HG03354 (cell line): Measurements from ENCODE around the gene FOXO3.
"Not testable (repeated sequence)": the region's sequence is repeated elsewhere in the genome, so short reads cannot be mapped to it uniquely, and the experiment has no call there.

Experiments
- ATAC-seq: cut with Tn5 transposase; IDR thresholded peaks from one replicate; pipeline ENCODE4 v1.9.1; 2021; ENCODE audit warnings: mild to moderate bottlenecking; ENCODE audit not compliant: unreplicated experiment, poor library complexity, severe bottlenecking

The FOXO3 gene

DNA sequence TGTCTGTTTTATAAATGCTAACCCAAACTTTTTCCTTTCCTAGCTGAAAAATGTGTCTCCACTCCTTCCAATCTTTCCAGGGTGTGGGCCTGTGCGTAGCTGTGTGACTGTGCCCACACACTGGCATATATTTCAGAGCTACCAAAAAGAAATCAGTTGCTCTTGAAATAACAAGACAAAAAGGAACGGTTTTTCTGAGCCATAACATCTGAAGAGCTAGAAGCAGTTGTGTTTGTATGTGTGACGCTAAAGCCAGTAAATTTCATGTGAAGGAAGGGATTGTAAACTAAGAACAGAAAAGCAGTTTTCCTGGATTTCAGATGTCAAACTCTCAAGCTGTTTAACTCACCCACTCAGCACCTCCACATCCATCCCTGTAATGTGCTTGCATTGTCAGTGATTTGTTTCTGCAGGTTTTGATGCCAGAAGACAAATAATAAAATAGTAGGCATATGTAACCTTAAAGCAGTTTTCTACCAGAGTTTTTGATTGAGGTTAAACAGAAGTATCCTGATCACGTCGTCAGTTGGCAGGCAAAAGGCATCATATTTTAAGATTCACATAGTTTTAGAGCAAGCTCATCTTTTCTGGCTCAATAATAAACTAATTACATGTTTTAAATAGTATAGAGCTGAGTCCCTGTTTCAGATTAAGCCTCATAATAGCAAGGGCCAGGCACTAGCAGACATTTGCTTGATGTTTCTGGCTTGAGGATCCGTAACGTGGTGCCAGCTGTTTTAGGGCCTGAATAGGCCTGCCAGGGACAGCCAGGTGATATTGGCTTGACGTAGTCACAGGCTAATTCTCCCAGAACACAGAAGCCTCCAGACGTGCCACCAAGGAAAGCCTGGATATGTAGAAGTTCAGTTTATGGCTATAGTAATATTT, 90.9 kb downstream of the FOXO3 start:
- ATAC-seq, result no peak

DNA sequence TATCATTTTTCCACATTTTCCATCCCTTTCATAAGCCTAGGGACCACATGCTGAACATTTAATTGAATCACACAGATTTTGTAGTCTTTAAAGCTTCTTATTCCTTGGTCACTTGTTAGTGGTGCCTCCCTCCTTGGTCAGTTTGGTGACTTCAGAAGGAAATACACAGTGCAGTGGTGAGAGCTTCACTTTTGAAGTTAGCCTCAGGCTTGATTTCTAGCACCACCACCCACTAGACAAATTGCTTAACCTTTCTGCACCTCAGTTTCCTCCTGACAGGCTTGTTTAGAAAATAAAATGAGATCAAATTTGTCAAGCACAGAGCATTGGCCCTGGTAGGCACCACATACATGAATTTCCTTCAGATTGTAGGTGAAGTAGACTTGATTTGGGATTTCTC, 91.7 kb downstream of the FOXO3 start:
- ATAC-seq, result no peak

- ATAC-seq, result no peak
These were observed 93.2 kb downstream of the FOXO3 start for GRCh38 chr6:108653949-108654348.

DNA sequence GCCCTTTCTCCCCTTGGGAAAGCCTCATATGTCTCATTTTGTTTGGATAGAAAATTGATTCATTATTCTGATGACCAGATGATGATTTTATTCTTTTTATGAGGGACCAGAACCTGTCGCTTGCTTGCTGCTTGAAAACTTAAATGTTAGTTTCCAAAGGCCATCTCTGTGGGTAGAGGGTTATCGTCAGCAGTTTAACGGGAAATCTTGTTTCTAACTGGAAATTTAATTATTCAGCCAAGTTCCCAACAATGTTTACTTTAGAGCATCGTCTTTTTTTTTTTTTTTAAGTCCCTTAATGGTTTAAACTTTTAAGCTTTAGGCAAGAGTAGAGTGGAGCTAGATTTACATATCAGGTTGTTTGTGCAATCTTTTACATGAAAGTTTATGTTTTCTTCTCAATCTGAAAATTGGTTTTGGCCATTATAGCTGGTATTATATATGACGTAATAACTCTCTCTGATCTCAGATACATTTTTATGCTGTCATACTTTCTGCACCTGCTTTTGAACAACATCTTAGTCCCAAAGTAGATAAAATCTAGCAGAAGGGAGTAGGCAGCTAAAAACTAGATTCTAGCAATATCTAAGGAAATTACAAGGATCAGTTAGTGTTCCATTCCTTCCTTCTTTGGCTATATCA, 93.9 kb downstream of the FOXO3 start:
- no peak for ATAC-seq

DNA sequence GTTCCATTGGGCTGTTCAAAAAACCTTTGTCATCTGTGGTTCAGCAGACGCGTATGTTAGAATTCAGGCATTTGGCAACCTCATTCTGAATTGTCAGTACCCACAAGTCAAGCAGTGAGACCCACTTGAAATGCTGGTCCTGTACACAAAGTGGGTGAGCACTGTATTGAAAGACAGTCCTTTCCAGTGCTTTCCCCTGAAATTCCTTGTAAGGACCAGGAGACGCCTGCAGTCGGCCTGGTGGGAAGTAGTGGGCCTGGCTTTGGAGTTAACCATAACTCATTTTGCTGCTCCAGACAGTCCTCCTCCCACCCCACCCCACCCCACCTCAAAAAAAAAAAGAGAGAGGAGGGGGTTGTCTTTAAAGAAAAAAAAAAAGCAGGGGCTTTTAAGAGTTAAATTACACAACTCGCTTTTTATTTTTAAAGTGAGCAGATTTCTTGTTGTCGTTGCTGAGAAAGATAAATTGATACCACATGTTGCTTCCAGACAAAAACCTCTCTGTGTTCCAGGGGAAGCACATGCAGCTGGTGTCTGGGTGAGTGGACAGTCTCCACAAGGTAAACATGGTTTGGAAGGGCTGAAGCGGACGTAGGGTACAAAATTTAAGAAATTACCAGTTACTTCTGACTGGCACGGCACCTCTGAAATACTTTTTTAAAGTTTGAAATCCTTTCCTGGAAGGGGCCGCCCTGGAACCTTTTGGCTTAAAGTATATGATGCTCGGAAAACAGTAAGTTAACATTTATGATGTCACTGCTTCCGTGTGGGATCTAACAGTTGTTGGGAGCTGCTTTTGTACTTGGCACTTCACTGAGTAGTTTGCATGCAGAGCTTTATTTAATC, 95.3 kb downstream of the FOXO3 start:
- no peak for ATAC-seq

GRCh38 chr6:108656836-108657235, 96.1 kb downstream of the FOXO3 start:
- ATAC-seq, result no peak

DNA sequence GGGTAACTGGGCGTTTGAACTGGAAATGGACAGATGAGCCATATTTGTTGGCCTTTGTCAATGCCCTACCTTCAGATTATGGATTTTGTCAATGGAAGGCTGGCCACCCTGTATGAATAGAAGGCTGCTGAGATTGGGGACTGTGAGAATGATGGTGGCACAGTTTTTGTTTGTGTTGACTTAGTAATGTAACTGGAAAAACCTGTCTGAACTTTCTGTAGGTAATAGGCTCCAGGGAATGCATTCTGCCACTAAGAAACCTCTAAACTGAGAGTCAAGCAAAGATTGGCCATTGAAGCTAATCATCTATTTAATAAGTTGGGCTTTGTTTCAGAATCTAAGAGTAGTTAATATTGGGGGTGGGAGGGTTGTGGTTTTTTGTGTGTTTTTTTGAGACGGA, 97.5 kb downstream of the FOXO3 start:
- ATAC-seq, result no peak

DNA sequence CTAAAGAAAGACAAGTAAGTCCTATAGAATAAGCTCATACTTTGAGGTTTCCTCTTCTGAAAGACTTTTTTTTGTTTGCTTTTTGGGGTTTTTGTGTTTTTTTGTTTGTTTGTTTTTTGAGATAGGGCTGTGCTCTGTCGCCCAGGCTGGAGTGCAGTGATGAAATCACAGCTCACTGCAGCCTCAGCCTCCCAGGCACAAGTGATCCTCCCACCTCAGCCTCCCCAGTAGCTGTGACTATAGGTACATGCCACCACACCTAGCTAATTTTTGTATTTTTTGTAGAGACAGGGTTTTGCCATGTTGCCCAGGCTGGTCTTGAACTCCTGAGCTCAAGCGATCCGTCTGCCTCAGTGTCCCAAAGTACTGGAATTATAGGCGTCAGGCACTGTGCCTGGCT, 98.1 kb downstream of the FOXO3 start:
- ATAC-seq, result not testable (repeated sequence)

DNA sequence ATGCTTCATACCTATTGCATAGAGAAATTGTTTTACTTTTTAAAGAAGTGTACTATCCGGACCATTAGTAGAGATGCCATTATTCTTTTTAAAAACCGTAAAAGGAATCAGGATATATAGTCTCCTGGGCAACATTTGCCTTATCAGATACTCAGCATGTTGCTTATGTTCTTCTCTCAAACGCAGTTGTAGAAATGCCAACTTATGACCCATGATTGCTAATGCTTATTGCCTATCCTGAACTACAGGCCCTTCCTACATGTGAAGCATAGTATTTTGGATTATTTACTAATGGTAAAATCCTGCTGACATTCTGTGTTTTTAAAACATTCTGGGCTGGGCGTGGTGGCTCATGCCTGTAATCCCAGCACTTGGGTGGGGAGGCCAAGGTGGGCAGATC, 99.5 kb downstream of the FOXO3 start:
- no peak for ATAC-seq

DNA sequence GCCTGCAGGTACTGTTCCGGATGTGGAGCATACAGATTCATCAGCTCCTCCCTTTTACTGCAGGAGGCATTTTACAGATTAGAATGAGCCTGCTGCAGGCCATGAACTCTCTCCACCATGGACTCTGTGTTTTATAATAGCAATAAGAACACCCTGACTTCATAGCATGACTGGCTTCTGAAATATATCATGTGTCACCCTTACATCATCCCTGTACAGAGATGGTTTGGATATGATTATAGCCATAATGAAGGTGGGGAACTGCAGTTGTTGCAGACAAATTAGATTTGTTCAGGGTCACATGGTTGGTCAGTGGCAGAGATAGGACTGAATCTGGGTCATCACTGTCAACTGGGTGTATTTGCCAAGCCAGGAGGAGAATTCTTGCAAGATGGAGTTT, 100.7 kb downstream of the FOXO3 start:
- ATAC-seq, result no peak

GRCh38 chr6:108661982-108662381, 101.3 kb downstream of the FOXO3 start:
- ATAC-seq, result no peak

DNA sequence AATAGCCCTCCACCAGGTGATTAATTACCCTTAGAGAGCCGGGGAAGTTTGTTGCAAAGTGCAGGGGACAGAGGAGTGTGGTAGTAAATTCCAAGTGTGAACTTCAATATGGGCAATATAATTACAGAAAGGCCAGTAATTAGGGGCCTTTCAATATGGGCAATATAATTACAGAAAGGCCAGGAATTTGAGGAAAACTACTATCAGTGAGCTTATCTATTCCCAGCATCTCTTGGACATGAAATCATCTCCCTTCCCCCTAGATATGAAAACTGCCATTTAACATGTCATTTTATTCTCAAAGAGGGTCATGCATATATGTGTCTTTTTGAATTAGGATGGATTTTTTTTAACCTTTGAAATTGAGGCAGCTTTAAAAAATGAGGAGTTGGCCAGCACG, 102.0 kb downstream of the FOXO3 start:
- no peak for ATAC-seq

- ATAC-seq, result not testable (repeated sequence)
These were observed 102.9 kb downstream of the FOXO3 start for GRCh38 chr6:108663494-108664064.

GRCh38 chr6:108665495-108666196, 104.9 kb downstream of the FOXO3 start:
- no peak for ATAC-seq

DNA sequence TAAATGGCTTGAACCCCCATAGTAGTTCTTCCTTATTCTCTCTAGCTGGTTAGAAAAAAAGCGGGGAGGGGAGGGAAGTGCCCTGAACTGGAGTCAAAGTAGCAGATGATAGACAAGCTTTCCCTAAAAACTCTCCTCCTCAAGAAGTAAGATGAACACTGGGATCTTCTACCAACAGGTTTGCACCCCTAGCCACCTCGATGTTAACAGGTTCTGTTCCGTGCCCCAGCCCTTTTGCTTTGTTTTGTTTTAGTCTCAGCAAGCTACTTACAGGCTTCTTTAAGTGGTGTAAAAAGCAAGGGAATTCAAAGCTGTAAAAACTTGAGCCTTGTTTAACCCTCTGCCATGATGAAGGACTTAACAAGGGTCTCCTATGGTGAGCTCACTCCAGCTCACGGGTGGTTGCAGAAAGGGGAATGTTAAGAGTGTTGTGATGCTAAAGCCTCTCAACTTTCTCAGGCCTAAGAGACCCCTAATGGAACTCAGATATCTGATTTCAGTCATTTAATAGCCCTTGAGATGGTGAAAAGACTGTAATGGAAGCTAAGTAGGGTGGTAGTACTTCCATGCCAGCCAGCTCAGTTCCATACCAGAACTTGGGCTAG, 106.0 kb downstream of the FOXO3 start:
- ATAC-seq, result no peak

DNA sequence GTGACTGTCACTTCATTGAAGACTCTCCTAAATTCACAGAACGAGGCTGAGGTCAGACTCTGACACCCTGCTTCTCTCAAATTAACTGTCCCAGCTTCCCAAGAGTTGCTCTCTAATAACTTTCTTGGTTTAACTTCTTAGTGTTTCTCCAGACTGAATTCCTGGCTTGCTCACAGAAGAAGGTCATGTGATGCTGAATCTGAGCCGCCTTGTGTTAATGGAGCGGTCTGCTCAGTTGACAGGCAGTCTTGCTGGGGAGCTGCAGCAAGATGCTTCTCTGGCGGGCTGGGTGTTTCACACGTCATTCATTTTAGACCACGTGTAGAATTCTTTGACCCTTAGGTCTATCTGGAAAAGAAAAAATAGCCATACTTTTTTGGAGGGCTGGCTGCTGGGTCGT, 107.3 kb downstream of the FOXO3 start:
- ATAC-seq, result no peak

GRCh38 chr6:108669673-108670072, 109.0 kb downstream of the FOXO3 start:
- no peak for ATAC-seq

GRCh38 chr6:108671175-108671574, 110.5 kb downstream of the FOXO3 start:
- no peak for ATAC-seq

DNA sequence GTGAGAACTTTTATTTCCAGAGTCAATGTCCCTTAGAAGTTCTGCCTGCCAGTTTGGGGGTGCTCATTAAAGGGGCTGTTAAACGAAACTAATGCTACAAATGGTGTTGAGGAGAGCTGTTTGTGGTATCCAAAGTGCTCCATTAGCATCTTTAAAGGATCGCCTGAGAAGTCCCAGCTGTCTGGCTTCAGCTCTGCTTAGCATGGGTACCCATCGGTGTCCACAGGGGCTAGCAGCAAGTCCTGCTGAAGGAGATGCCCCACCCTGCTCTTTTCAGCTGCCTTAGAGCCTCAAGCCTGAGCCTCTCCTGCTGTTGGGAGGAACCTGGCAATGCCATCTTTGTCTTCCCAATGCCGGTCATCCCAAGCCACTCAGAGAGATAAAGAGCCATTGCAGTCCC, 111.1 kb downstream of the FOXO3 start:
- ATAC-seq, result no peak
